ENCODE data around the gene ETFBKMT.
"Not testable (repeated sequence)": the region's sequence is repeated elsewhere in the genome, so short reads cannot be mapped to it uniquely, and the experiment has no call there.

The ETFBKMT gene

DNA sequence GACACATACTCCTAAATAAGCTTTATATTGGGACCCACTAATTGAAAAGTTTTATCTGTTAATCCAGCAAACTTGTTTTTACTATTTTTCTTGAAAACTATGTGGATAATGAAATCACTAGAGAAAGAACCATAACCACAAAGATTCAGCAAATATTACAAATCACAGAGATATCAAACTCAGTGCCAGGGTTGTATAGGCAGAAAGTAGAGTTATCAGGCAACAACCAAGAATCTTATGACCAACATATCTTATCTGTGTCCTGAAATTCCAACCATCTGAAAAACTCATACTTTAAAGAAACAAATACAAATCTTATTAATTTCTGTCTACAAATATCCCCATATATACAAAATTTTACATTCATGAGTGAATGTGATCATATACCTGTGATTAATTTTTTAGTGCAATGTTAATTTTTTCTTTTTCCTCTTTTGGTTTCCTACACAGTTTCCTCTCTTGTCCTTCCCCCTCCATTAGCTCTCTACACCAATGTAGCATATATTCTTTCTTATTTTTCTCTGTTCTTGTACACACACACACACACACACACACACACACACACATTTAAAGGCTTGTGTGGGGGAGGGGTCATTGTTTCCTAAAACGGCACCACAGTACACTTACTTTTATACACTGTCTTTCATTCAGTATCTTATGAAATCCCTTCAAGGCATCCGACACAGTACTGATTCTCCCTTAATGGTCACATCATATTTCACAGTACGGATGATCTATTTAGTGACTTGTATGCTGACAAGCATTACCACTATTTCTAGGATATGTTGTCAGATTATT is 50.7 kb downstream of the ETFBKMT start:
- DNase-seq (ENCODE audit: insufficient read length, low spot score) (no peak), FAIRE-seq (no peak)
- TF ChIP-seq, protein P1, sequence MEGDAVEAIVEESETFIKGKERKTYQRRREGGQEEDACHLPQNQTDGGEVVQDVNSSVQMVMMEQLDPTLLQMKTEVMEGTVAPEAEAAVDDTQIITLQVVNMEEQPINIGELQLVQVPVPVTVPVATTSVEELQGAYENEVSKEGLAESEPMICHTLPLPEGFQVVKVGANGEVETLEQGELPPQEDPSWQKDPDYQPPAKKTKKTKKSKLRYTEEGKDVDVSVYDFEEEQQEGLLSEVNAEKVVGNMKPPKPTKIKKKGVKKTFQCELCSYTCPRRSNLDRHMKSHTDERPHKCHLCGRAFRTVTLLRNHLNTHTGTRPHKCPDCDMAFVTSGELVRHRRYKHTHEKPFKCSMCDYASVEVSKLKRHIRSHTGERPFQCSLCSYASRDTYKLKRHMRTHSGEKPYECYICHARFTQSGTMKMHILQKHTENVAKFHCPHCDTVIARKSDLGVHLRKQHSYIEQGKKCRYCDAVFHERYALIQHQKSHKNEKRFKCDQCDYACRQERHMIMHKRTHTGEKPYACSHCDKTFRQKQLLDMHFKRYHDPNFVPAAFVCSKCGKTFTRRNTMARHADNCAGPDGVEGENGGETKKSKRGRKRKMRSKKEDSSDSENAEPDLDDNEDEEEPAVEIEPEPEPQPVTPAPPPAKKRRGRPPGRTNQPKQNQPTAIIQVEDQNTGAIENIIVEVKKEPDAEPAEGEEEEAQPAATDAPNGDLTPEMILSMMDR (IDR thresholded peaks at IDR 0.05; ENCODE audit: insufficient read depth, missing control alignments) = no peak

GRCh38 chr12:31712877-31713276 is 53.4 kb downstream of the ETFBKMT start:
- DNase-seq (ENCODE audit: insufficient read length, low spot score) = no peak
- FAIRE-seq = no peak
- TF ChIP-seq, protein P1 (IDR thresholded peaks at IDR 0.05; ENCODE audit: insufficient read depth, missing control alignments) = no peak

- TF ChIP-seq, protein P1 (IDR thresholded peaks at IDR 0.05; ENCODE audit: insufficient read depth, missing control alignments) = no peak
- FAIRE-seq = no peak
- no peak for DNase-seq (ENCODE audit: insufficient read length, low spot score)
These were observed 55.2 kb downstream of the ETFBKMT start for GRCh38 chr12:31714406-31715271.

DNA sequence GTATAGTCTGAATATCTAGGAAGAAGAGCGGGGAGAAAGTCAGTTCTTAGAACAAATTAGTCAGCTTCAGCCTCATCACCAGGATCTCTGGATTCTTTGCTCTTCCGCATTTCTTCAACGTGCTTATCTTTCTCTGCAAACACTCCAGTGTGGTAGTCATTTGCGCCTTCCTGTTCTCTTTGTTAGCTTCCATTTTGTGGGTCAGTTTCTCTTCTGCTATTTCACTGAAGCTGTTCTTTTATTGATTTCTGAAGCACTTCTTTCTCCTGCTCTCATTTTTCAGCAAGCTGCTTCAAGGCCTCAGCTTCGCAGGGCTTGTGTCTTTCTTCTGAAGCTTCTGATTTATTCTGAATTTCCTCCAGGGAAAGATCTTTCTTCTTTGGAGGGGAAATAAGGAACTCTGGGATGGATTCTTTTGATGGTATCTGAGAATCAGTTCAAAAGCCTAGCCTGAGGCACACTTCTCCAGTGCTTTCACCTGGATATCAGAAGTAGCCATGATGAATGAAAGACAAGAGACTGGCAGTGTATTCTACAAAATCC is 55.9 kb downstream of the ETFBKMT start:
- TF ChIP-seq, protein P1 (IDR thresholded peaks at IDR 0.05; ENCODE audit: insufficient read depth, missing control alignments) = no peak
- DNase-seq (ENCODE audit: insufficient read length, low spot score) (no peak), FAIRE-seq (no peak)

GRCh38 chr12:31716998-31717397 is 57.5 kb downstream of the ETFBKMT start:
- FAIRE-seq; DNase-seq (ENCODE audit: insufficient read length, low spot score): not testable (repeated sequence)

DNA sequence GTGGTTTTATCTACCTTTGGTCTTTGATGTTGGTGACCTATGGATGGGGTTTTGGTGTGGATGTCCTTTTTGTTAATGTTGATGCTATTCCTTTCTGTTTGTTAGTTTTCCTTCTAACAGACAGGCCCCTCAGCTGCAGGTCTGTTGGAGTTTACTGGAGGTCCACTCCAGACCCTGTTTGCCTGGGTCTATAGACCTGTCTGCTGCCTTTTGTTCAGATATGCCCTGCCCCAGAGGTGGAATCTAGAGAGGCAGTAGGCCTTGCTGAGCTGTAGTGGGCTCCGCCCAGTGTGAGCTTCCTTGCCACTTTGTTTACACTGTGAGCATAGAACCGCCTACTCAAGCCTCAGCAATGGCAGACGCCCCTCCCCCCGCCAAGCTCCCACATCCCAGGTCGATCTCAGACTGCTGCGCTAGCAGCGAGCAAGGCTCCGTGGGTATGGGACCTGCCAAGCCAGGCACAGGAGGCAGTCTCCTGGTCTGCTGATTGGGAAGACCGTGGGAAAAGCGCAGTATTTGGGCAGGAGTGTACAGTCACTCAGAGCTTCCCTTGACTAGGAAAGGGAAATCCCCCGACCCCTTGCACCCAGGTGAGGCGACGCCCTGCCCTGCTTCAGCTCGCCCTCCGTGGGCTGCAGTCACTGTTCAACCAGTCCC is 59.2 kb downstream of the ETFBKMT start:
- FAIRE-seq; DNase-seq (ENCODE audit: insufficient read length, low spot score): not testable (repeated sequence)

DNA sequence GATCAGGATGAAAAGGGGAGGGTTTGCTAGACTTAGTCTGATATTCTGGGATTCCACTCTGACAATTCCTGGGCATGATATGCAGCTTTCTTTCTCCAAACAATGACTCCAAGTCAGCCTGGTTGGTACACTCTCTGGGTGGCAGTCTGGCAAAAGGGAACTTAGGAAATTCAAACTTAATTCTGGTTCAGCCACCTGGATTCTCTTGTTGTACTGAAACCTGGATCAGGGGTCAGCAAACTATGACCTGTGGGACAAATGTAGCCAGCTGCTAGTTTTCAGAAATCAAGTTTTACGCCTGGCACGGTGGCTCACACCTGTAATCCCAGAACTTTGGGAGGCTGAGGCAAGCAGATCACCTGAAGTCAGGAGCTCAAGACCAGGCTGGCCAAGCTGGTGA is 63.1 kb downstream of the ETFBKMT start:
- FAIRE-seq (no peak), DNase-seq (ENCODE audit: insufficient read length, low spot score) (no peak)
- TF ChIP-seq, protein P1 (IDR thresholded peaks at IDR 0.05; ENCODE audit: insufficient read depth, missing control alignments) = no peak
